Mucosa of stomach (tissue), 1 donor: ENCODE measurements around the gene ADAMTS8.

Experiments
- H3K27me3 ChIP-seq: one replicate; pipeline ENCODE4 v1.7.0; 2013; ENCODE audit warnings: mild to moderate bottlenecking, low read length; ENCODE audit not compliant: control insufficient read depth, insufficient read depth
- H3K36me3 ChIP-seq: one replicate; pipeline ENCODE4 v1.7.0; 2013; ENCODE audit warnings: low read length; ENCODE audit not compliant: control insufficient read depth, insufficient read depth
- H3K4me1 ChIP-seq: one replicate; pipeline ENCODE4 v1.7.0; 2013; ENCODE audit warnings: mild to moderate bottlenecking, low read length; ENCODE audit not compliant: control insufficient read depth, insufficient read depth
- H3K4me3 ChIP-seq: one replicate; pipeline ENCODE4 v1.7.0; 2013; ENCODE audit warnings: low read length
- H3K9ac ChIP-seq: one replicate; pipeline ENCODE4 v1.7.0; 2013; ENCODE audit warnings: mild to moderate bottlenecking, low read length, moderate library complexity
- H3K9me3 ChIP-seq: one replicate; pipeline ENCODE4 v1.7.0; 2013; ENCODE audit warnings: mild to moderate bottlenecking, low read length, moderate library complexity; ENCODE audit not compliant: control insufficient read depth
- donor health status: Pancreatic carcinoma.

The ADAMTS8 gene

GRCh38 chr11:130420478-130421198 is 7.8 kb downstream of the ADAMTS8 start:
- H3K4me3 ChIP-seq: no peak overlapping the region
- no peak overlapping the region for H3K9ac ChIP-seq
- no peaks in the 10 kb centered on the region for H3K9me3 ChIP-seq
- no peaks in the 10 kb centered on the region for H3K36me3 ChIP-seq
- H3K4me1 ChIP-seq: peaks cover 18% of the 10 kb centered on the region
- peaks cover 34% of the 10 kb centered on the region for H3K27me3 ChIP-seq

- no peaks in the 10 kb centered on the region for H3K9me3 ChIP-seq
- H3K4me1 ChIP-seq: peaks cover 18% of the 10 kb centered on the region
- no peaks in the 10 kb centered on the region for H3K36me3 ChIP-seq
- H3K27me3 ChIP-seq: peaks cover 31% of the 10 kb centered on the region
- no peak overlapping the region for H3K9ac ChIP-seq
- no peak overlapping the region for H3K4me3 ChIP-seq
Observed at GRCh38 chr11:130418756-130419155, 9.7 kb downstream of the ADAMTS8 start.

- Histone ChIP-seq H3K9ac (no peak overlapping the region), H3K36me3 (no peaks in the 10 kb centered on the region), H3K9me3 (no peaks in the 10 kb centered on the region), H3K4me3 (no peak overlapping the region), H3K27me3 (peaks cover 26% of the 10 kb centered on the region), H3K4me1 (peaks cover 18% of the 10 kb centered on the region)
Observed at GRCh38 chr11:130418210-130418609, 10.2 kb downstream of the ADAMTS8 start.

GRCh38 chr11:130416906-130417305 is 11.5 kb downstream of the ADAMTS8 start:
- Histone ChIP-seq H3K9me3 (no peaks in the 10 kb centered on the region), H3K27me3 (peaks cover 21% of the 10 kb centered on the region), H3K4me1 (peaks cover 18% of the 10 kb centered on the region), H3K9ac (no peak overlapping the region), H3K36me3 (no peaks in the 10 kb centered on the region), H3K4me3 (no peak overlapping the region)

- H3K36me3 ChIP-seq: no peaks in the 10 kb centered on the region
- H3K9me3 ChIP-seq: no peaks in the 10 kb centered on the region
- H3K9ac ChIP-seq: no peak overlapping the region
- H3K27me3 ChIP-seq: peaks cover 18% of the 10 kb centered on the region
- no peak overlapping the region for H3K4me3 ChIP-seq
- peaks cover 18% of the 10 kb centered on the region for H3K4me1 ChIP-seq
Observed at GRCh38 chr11:130416530-130416882, 11.9 kb downstream of the ADAMTS8 start.

GRCh38 chr11:130415731-130416529 is 12.5 kb downstream of the ADAMTS8 start:
- H3K36me3 ChIP-seq: no peaks in the 10 kb centered on the region
- no peaks in the 10 kb centered on the region for H3K9me3 ChIP-seq
- no peak overlapping the region for H3K4me3 ChIP-seq
- H3K9ac ChIP-seq: no peak overlapping the region
- peaks cover 14% of the 10 kb centered on the region for H3K27me3 ChIP-seq
- peaks cover 13% of the 10 kb centered on the region for H3K4me1 ChIP-seq

- no peaks in the 10 kb centered on the region for H3K4me1 ChIP-seq
- no peak overlapping the region for H3K9ac ChIP-seq
- H3K9me3 ChIP-seq: no peaks in the 10 kb centered on the region
- peaks cover 11% of the 10 kb centered on the region for H3K27me3 ChIP-seq
- H3K36me3 ChIP-seq: no peaks in the 10 kb centered on the region
- H3K4me3 ChIP-seq: no peak overlapping the region
Observed at GRCh38 chr11:130414107-130415080, 14.0 kb downstream of the ADAMTS8 start.

GRCh38 chr11:130413405-130414106 is 14.9 kb downstream of the ADAMTS8 start:
- Histone ChIP-seq H3K4me1 (no peaks in the 10 kb centered on the region), H3K36me3 (no peaks in the 10 kb centered on the region), H3K4me3 (no peak overlapping the region), H3K9ac (no peak overlapping the region), H3K9me3 (no peaks in the 10 kb centered on the region), H3K27me3 (peaks cover 11% of the 10 kb centered on the region)

- peaks cover 11% of the 10 kb centered on the region for H3K27me3 ChIP-seq
- no peak overlapping the region for H3K9ac ChIP-seq
- H3K36me3 ChIP-seq: no peaks in the 10 kb centered on the region
- H3K4me1 ChIP-seq: no peaks in the 10 kb centered on the region
- H3K4me3 ChIP-seq: no peak overlapping the region
- no peaks in the 10 kb centered on the region for H3K9me3 ChIP-seq
Observed at GRCh38 chr11:130411223-130411622, 17.2 kb downstream of the ADAMTS8 start.

- no peak overlapping the region for H3K4me3 ChIP-seq
- H3K4me1 ChIP-seq: no peaks in the 10 kb centered on the region
- no peak overlapping the region for H3K9ac ChIP-seq
- H3K36me3 ChIP-seq: no peaks in the 10 kb centered on the region
- H3K9me3 ChIP-seq: no peaks in the 10 kb centered on the region
- peaks cover 6% of the 10 kb centered on the region for H3K27me3 ChIP-seq
Observed at GRCh38 chr11:130409594-130410388, 18.6 kb downstream of the ADAMTS8 start.

GRCh38 chr11:130408901-130409300 is 19.5 kb downstream of the ADAMTS8 start:
- Histone ChIP-seq H3K9ac (no peak overlapping the region), H3K27me3 (no peaks in the 10 kb centered on the region), H3K4me1 (no peaks in the 10 kb centered on the region), H3K4me3 (no peak overlapping the region), H3K36me3 (no peaks in the 10 kb centered on the region), H3K9me3 (no peaks in the 10 kb centered on the region)
